GM19463 (cell line): ENCODE measurements around the gene KLF12.

Experiments
- ATAC-seq: cut with Tn5 transposase; IDR thresholded peaks from one replicate; pipeline ENCODE4 v1.9.1; 2021; ENCODE audit warnings: mild to moderate bottlenecking, moderate library complexity; ENCODE audit not compliant: unreplicated experiment

Gene KLF12

DNA sequence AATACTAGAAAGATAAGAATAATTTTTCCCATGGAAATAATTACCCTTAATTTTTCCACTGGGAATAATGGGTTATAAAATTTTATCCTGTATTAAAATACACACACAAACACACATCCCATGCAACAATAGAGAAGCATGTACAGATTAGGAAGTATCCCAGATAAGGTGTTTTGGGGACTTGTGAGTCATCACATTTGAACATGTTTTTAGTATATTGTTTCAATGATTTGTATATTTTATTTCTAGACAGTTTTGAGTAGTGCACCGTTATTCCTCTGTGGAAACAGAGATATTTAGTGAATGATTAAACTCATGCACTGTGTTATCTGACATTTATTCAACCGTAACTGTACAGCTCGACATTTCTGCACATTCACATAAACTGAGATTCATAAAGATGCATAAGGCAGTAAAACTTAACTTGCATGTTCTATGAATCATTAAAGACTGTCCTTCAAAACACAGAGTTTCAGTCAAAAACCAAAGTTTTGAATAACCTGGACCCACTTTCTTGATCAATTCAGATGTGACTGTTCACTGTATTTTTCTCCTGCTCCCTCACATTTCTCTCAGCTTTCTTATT lies 30.1 kb downstream of the KLF12 start:
- peak; percentile 54 for ATAC-seq

DNA sequence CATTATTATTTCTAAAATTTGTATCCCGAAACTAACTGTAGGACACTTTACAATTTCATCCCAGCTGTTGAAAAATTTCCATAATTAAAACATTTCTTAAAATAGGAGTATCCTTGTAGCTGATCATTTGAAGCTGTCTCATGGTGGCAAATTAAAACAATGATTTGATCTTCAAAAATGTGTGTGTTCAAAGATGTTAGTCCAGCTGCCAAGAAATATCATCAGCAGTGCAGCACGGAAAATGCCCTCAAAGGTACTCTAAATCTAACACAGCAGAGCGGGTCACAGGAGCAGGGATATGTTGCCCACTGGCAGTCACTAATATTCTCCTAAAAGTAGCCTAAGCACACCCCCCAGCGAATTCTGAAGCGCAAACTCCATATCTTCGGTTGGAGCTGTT lies 31.0 kb downstream of the KLF12 start:
- no peak for ATAC-seq

DNA sequence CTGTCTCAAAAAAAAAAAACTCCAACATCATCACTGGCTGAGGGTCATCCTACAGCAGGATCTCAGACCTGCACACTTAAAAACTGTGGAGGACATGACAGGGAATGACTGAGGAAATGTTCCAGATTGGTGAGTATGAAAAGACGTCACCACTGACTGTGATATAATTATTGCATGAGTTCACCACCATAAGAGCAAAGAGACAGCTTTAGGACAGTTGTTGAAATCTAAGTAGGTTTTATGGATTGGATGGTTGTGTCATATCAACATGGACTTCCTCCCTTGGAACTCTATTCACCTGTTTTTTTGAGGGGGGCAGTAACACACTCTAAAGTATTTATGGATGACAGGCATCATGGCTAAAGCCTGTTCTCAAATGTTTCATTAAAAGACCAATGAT lies 31.5 kb downstream of the KLF12 start:
- no peak for ATAC-seq

DNA sequence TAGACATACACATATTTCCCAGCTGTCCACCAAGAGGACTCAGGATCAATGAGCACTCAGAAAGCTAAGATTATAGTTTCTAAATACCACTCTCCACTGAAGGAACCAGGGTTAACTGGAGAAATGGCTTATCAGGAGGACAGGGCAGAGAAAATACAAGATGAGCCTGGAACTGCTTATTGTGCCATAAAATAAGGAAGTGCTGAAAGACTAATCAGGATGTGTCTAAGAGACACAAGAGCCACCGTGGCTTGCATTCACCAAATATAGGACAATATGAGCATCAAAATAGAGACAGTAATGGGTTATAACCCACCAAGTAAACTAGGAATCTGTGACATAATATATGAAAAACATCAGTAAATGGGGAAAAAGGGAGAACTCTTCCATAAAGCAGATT lies 32.8 kb downstream of the KLF12 start:
- ATAC-seq: no peak

GRCh38 chr13:74098077-74098476 lies 36.1 kb downstream of the KLF12 start:
- ATAC-seq: no peak

DNA sequence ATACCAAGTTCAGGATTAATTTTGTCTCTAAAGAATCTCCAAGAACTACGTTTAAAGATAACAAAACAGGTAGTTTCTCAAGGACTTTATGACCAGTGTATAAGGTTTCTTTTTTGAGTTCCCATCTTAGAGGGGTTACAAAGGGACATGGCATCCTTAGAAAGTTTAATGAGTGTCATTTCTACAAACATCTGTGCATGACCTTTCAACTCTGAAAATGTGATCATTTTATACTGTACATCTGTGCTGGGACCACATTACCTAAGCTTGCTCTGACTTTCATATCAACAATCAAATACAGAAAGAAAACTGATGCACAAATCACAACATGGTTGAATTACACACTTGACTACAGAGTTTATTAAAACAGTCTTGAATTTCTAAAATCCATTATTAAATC lies 37.1 kb downstream of the KLF12 start:
- ATAC-seq: no peak

- ATAC-seq: no peak
These were observed 40.5 kb downstream of the KLF12 start for GRCh38 chr13:74093691-74094090.

DNA sequence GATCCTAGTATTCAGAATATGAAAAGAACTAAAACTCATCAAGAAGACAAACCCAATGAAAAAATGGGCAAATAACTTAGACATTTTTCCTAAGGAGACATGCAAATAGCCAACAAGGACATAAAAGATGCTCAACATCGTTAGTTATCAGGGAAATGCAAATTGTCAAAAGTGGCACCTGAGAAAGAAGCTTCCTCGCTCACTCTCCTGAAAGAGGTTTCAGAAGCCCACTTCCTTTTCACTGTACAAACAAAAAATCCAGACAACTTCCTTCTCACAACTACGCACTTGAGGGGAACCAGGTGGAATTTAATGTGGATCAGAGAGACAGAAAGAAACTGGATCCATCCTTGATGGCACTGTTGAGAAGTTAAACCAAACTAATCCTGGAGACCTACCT lies 41.5 kb downstream of the KLF12 start:
- no peak for ATAC-seq

GRCh38 chr13:74090869-74091605 lies 43.2 kb downstream of the KLF12 start:
- no peak for ATAC-seq

GRCh38 chr13:74090397-74090796 lies 43.8 kb downstream of the KLF12 start:
- ATAC-seq: no peak

DNA sequence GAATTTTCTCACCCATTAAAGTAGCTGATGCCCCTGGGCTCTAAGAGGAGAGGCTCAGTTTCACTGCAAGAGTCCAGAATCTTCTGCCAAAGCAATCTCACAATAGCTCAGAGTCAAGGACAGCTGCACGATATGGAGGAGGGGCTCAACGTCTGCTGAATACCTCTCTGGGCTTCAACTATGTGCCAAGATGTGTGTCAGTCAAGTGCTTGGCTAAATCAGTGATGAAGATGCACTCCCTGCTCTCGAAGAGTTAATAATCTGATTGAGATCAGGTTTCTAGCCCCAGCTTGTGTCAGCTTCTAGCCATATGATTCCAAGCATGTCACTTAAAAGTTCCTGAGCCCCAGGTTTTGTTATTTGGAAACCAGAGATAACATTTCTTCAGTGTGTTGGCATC lies 46.8 kb downstream of the KLF12 start:
- no peak for ATAC-seq
